GM12872 (cell line): ENCODE data around the gene ARMC8.

Experiments
- CTCF ChIP-seq: IDR thresholded peaks from 3 replicates; pipeline ENCODE4 v1.5.1; 2011; ENCODE audit warnings: low read depth, mild to moderate bottlenecking, low read length, moderate library complexity; ENCODE audit not compliant: insufficient read depth

ARMC8 gene

GRCh38 chr3:138249636-138250035 lies 62.5 kb downstream of the ARMC8 start:
- no peak for TF ChIP-seq CTCF

- TF ChIP-seq CTCF: no peak
Observed at GRCh38 chr3:138253609-138254008, 66.5 kb downstream of the ARMC8 start.

GRCh38 chr3:138254216-138254615 lies 67.1 kb downstream of the ARMC8 start:
- no peak for TF ChIP-seq CTCF

GRCh38 chr3:138256022-138256421 lies 68.9 kb downstream of the ARMC8 start:
- TF ChIP-seq CTCF: no peak

DNA sequence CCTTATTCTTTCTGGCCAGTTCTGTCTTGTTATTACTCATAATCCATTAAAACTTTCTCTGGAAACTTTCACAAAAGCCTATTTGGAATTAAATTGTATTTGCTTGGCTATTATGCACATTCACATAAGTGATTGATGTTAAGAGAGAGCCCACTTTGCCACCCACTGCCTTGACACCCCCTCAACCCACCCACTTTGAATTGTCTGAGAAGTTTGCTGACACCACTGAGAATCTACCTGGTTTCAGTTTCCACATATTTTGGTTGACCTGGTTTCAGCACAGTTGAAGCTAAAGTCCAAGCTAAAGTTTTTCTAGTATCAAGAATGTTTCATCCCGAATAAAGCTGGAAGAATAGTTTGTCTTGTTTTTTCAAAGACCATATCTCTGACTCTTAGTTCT lies 70.9 kb downstream of the ARMC8 start:
- TF ChIP-seq CTCF: no peak

DNA sequence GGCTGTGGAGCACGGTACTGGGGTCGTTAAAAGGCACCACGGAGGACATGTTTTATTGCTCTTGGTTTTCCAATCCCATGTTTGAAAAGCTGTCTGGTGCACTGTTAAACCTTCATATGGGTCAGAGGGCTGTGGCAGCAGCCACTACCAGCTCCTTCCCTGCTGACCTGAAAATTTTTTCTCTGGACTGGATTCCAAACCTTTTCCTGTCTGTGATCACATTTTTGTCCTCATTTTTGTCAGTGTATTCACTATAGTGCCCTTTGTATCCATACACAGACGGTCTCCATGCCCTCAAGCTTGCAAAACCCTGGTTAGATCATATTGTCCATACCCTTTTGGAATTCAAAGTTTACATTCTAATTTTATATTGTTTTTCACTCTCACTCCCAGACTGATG lies 72.0 kb downstream of the ARMC8 start:
- TF ChIP-seq CTCF: no peak

GRCh38 chr3:138260611-138261010 lies 73.5 kb downstream of the ARMC8 start:
- no peak for TF ChIP-seq CTCF

DNA sequence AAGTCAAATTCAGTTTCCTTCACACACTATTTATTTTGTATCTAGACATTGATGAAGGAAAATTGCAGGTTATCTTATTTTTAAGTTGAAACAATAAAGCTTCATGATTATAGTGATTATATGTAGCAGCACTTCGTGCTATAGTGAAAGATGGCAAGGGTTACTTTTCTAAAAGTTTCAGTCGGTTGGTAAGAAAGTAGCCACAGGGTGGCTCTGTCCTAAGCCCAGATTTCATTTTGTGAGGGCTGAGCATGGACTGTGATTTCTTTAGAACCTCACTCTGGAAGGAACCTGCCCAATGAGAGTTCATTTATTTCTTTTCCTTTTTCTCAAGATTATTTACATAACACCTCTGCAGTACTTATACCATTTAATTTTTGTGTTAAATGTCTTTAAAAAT lies 76.0 kb downstream of the ARMC8 start:
- TF ChIP-seq CTCF: no peak
